Caco-2 (cell line): Measurements from ENCODE around the gene MBP. TPM values are rescaled to one million over a fixed set of nuclear protein-coding genes. Genes with fewer than 3 reads are reported as not detected.

ENCODE experiments used
- BruUV-seq: library from RNA; stranded (reverse); fragments of 400-500 nt; replicated peaks from 2 replicates; lab custom pipeline; 2021; lab: Mats Ljungman, UMichigan
- CTCF ChIA-PET: fragments of 300-600 bp; sonication (Branson Sonifier 250); formaldehyde crosslinking; loops from one replicate; lab custom pipeline; 2022; ENCODE audit warnings: antibody characterized with exemption; lab: Charles Lee
- POLR2A ChIA-PET: fragments of 300-600 bp; sonication (Branson Sonifier 250); formaldehyde crosslinking; loops from one replicate; lab custom pipeline; 2022; ENCODE audit warnings: antibody characterized with exemption; lab: Charles Lee
- DNase-seq, 2 experiments: peaks; one replicate each; pipeline versions ENCODE4 v3.0.0 to v3.0.0-alpha.2; 2020 to 2022
- H3K27me3 ChIP-seq: replicated peaks from 2 replicates; pipeline ENCODE4 v1.6.0; 2011; ENCODE audit warnings: low read length; ENCODE audit not compliant: control insufficient read depth, insufficient read depth
- H3K36me3 ChIP-seq: 2 replicates; pipeline ENCODE4 v1.5.1; 2011; ENCODE audit warnings: low read length; ENCODE audit not compliant: control insufficient read depth, insufficient read depth
- H3K4me1 ChIP-seq: fragments of 250-450 bp; sonication (Bioruptor Pico); 2 replicates; pipeline ENCODE4 v1.5.1; 2020; ENCODE audit warnings: mild to moderate bottlenecking
- H3K4me3 ChIP-seq: 2 replicates; pipeline ENCODE4 v1.5.1; 2011; ENCODE audit warnings: low read depth, mild to moderate bottlenecking, control low read depth, low read length
- H3K9me3 ChIP-seq: fragments of 250-450 bp; sonication (Bioruptor Pico); 2 replicates; pipeline ENCODE4 v1.5.1; 2020; ENCODE audit warnings: mild to moderate bottlenecking, moderate library complexity
- H3K27ac Mint-ChIP-seq: one replicate; pipeline ENCODE4 v1.8.0; 2022; ENCODE audit warnings: mixed read lengths; ENCODE audit not compliant: unreplicated experiment
- H3K27me3 Mint-ChIP-seq: one replicate; pipeline ENCODE4 v1.8.0; 2022; ENCODE audit warnings: mixed read lengths; ENCODE audit not compliant: insufficient read depth, unreplicated experiment
- H3K36me3 Mint-ChIP-seq: one replicate; pipeline ENCODE4 v1.8.0; 2022; ENCODE audit warnings: mild to moderate bottlenecking, mixed read lengths; ENCODE audit not compliant: insufficient read depth, unreplicated experiment
- H3K4me1 Mint-ChIP-seq: one replicate; pipeline ENCODE4 v1.8.0; 2022; ENCODE audit warnings: low read depth, mixed read lengths; ENCODE audit not compliant: unreplicated experiment
- H3K4me3 Mint-ChIP-seq: one replicate; pipeline ENCODE4 v1.8.0; 2022; ENCODE audit warnings: mild to moderate bottlenecking, moderate library complexity, mixed read lengths; ENCODE audit not compliant: unreplicated experiment
- H3K9me3 Mint-ChIP-seq: one replicate; pipeline ENCODE4 v1.8.0; 2022; ENCODE audit warnings: mixed read lengths; ENCODE audit not compliant: unreplicated experiment
- CTCF ChIP-seq, 2 experiments: fragments of 200-600 bp in 1 of 2; IDR thresholded peaks; 1 replicate in 1 of 2; 2 replicates in 1 of 2; pipeline versions ENCODE4 v1.5.1 to v1.8.0; 2011 to 2022; ENCODE audit warnings: antibody characterized with exemption in 1 of 2, control low read depth in 1 of 2, inconsistent platforms in 1 of 2, low read depth in 1 of 2, low read length in 1 of 2, mild to moderate bottlenecking in 1 of 2, moderate library complexity in 1 of 2; ENCODE audit not compliant: insufficient read depth in 1 of 2, severe bottlenecking in 1 of 2, unreplicated experiment in 1 of 2
- intact Hi-C: fragments of 100-400 bp; cut with micrococcal nuclease; formaldehyde crosslinking; loops from one replicate; pipeline ENCODE4 v1.10.0; 2022; ENCODE audit not compliant: unreplicated experiment
- total RNA-seq: library from RNA; stranded (reverse); gene quantifications from 2 replicates; pipeline ENCODE4 v1.2.3, GENCODE V29; 2022

Gene MBP
- total RNA-seq, 1 experiment from 2014 or later: 11.4 TPM

GRCh38 chr18:76988827-76989646 is 143.5 kb downstream of the MBP start:
- POLR2A ChIA-PET: no interaction called here
- intact Hi-C loops: no loop called here
- no TSS peak for BruUV-seq
- no peaks in the 10 kb centered on the region for H3K9me3 ChIP-seq
- H3K36me3 ChIP-seq: no peaks in the 10 kb centered on the region
- no peaks in the 10 kb centered on the region for H3K9me3 Mint-ChIP-seq
- H3K27ac Mint-ChIP-seq: no peak overlapping the region
- H3K36me3 Mint-ChIP-seq: peaks cover 5% of the 10 kb centered on the region
- H3K4me1 Mint-ChIP-seq: peaks cover 12% of the 10 kb centered on the region
- H3K4me3 Mint-ChIP-seq: no peak overlapping the region
- no peaks in the 10 kb centered on the region for H3K27me3 ChIP-seq
- TF ChIP-seq CTCF (IDR thresholded peaks at IDR 0.05; ENCODE audit: insufficient read depth in 1 of 2, low read depth in 1 of 2, low read length in 1 of 2, severe bottlenecking in 1 of 2, unreplicated experiment in 1 of 2): no peak
- no peaks in the 10 kb centered on the region for H3K27me3 Mint-ChIP-seq
- no peak for DNase-seq
- CTCF ChIA-PET: no interaction called here
- no peaks in the 10 kb centered on the region for H3K4me1 ChIP-seq
- no peak overlapping the region for H3K4me3 ChIP-seq

- no peak for DNase-seq
- ChIA-PET CTCF (no interaction called here), POLR2A (no interaction called here)
- Histone ChIP-seq H3K9me3 (no peaks in the 10 kb centered on the region), H3K4me3 (no peak overlapping the region), H3K27me3 (no peaks in the 10 kb centered on the region), H3K36me3 (no peaks in the 10 kb centered on the region), H3K4me1 (no peaks in the 10 kb centered on the region)
- no peak overlapping the region for H3K27ac Mint-ChIP-seq
- H3K9me3 Mint-ChIP-seq: no peaks in the 10 kb centered on the region
- no peak for TF ChIP-seq CTCF (IDR thresholded peaks at IDR 0.05; ENCODE audit: insufficient read depth in 1 of 2, low read depth in 1 of 2, low read length in 1 of 2, severe bottlenecking in 1 of 2, unreplicated experiment in 1 of 2)
- H3K27me3 Mint-ChIP-seq: no peaks in the 10 kb centered on the region
- H3K36me3 Mint-ChIP-seq: peaks cover 5% of the 10 kb centered on the region
- no TSS peak for BruUV-seq
- H3K4me3 Mint-ChIP-seq: no peak overlapping the region
- H3K4me1 Mint-ChIP-seq: peaks cover 12% of the 10 kb centered on the region
- intact Hi-C loops: no loop called here
Measured at GRCh38 chr18:76988031-76988826, 144.4 kb downstream of the MBP start.

DNA sequence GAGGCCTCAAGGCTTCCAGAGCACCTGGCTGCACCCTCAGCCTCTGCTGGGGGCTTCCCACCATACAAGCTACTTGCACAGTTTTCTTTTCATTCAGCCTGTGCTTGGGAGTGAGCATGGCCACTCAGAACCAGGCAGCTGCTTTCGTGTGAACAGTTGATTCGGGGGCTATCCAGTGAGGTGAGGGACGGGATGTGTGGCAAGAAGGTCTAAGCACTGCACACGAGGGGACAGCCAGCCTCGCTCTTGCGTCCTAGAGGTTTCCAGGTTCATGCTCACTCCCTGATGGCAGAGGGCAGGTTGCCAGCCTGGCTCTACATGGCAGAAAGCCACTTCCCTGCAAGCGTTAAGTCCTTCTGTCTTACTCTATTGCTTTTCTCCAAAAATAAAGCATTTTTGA is 146.2 kb downstream of the MBP start:
- Mint-ChIP-seq H3K27me3 (no peaks in the 10 kb centered on the region), H3K9me3 (no peaks in the 10 kb centered on the region), H3K36me3 (peaks cover 5% of the 10 kb centered on the region), H3K27ac (no peak overlapping the region), H3K4me1 (peaks cover 12% of the 10 kb centered on the region), H3K4me3 (no peak overlapping the region)
- no peaks in the 10 kb centered on the region for H3K9me3 ChIP-seq
- CTCF ChIA-PET: no interaction called here
- intact Hi-C loops: no loop called here
- H3K27me3 ChIP-seq: no peaks in the 10 kb centered on the region
- H3K4me3 ChIP-seq: no peak overlapping the region
- BruUV-seq: no TSS peak
- H3K4me1 ChIP-seq: no peaks in the 10 kb centered on the region
- no peak for TF ChIP-seq CTCF (IDR thresholded peaks at IDR 0.05; ENCODE audit: insufficient read depth in 1 of 2, low read depth in 1 of 2, low read length in 1 of 2, severe bottlenecking in 1 of 2, unreplicated experiment in 1 of 2)
- no peak for DNase-seq
- POLR2A ChIA-PET: no interaction called here
- H3K36me3 ChIP-seq: no peaks in the 10 kb centered on the region
